ENCODE results near the gene LTO1.

- TF ChIP-seq POLR2A (IDR thresholded peaks at IDR 0.05) (no peak), CTCF (IDR thresholded peaks at IDR 0.05 in 8 of 11, conservative IDR thresholded peaks at IDR 0.05 in 3 of 11) (no peak), POLR2AphosphoS5 (IDR thresholded peaks at IDR 0.05) (no peak)
Observed at GRCh38 chr11:69650081-69650831, 24.9 kb downstream of the LTO1 start.

Data from spleen (tissue), 7 donors.